ENCODE results near the gene PAPPA.

GRCh38 chr9:116313638-116314037, 160.0 kb downstream of the PAPPA start:
- TF ChIP-seq EZH2 (IDR thresholded peaks at IDR 0.05) (no peak), FOXP2 (optimal IDR thresholded peaks at IDR 0.05; ENCODE audit: control extremely low read depth, extremely low read length, insufficient read depth) (no peak)
